Liver (tissue), 9 donors: ENCODE results near the gene GPX7. TPM values are rescaled to one million over a fixed set of nuclear protein-coding genes. Genes with fewer than 3 reads are reported as not detected.

ENCODE experiments used
- DNase-seq: peaks from one replicate; pipeline ENCODE4 v3.0.0-alpha.2; 2017; ENCODE audit warnings: low spot score
- H3K27ac ChIP-seq, 2 donors: one replicate each; pipeline ENCODE4 v1.7.0; 2013; ENCODE audit warnings: inconsistent platforms in 2 of 2, low read length in 2 of 2, control low read depth in 1 of 2, low read depth in 1 of 2, mild to moderate bottlenecking in 1 of 2
- H3K27me3 ChIP-seq, 4 donors: one replicate each; pipeline versions ENCODE4 v1.6.1 to v1.7.0; 2013; ENCODE audit warnings: low read length in 3 of 4, inconsistent platforms in 1 of 4, mild to moderate bottlenecking in 1 of 4, moderate library complexity in 1 of 4; ENCODE audit not compliant: control insufficient read depth in 4 of 4, insufficient read depth in 4 of 4
- H3K36me3 ChIP-seq, 4 donors: one replicate each; pipeline versions ENCODE4 v1.6.1 to v1.7.0; 2013; ENCODE audit warnings: low read length in 3 of 4, mild to moderate bottlenecking in 3 of 4, low read depth in 1 of 4, moderate library complexity in 1 of 4; ENCODE audit not compliant: control insufficient read depth in 4 of 4, insufficient read depth in 3 of 4
- H3K4me1 ChIP-seq, 4 donors: one replicate each; pipeline versions ENCODE4 v1.6.1 to v1.7.0; 2013; ENCODE audit warnings: low read length in 3 of 4, mild to moderate bottlenecking in 3 of 4, moderate library complexity in 1 of 4; ENCODE audit not compliant: control insufficient read depth in 4 of 4, insufficient read depth in 4 of 4
- H3K4me3 ChIP-seq, 3 donors: one replicate each; pipeline versions ENCODE4 v1.6.1 to v1.7.0; 2013; ENCODE audit warnings: low read length in 3 of 3, control low read depth in 1 of 3, low read depth in 1 of 3, mild to moderate bottlenecking in 1 of 3
- H3K9ac ChIP-seq, 2 donors: one replicate each; pipeline ENCODE4 v1.7.0; 2013; ENCODE audit warnings: low read length in 2 of 2, mild to moderate bottlenecking in 2 of 2, moderate library complexity in 2 of 2, control low read depth in 1 of 2, low read depth in 1 of 2
- H3K9me3 ChIP-seq, 4 donors: one replicate each; pipeline versions ENCODE4 v1.6.1 to v1.7.0; 2013; ENCODE audit warnings: low read length in 3 of 4; ENCODE audit not compliant: control insufficient read depth in 4 of 4
- ATF3 ChIP-seq: IDR thresholded peaks from 2 replicates; pipeline ENCODE4 v1.6.1; 2016; ENCODE audit warnings: antibody characterized with exemption
- CTCF ChIP-seq: fragments of 150-350 bp; IDR thresholded peaks from 2 replicates; pipeline ENCODE4 v1.5.1; 2017; ENCODE audit warnings: improper control_type of control experiment, low read depth, low read length; ENCODE audit not compliant: missing input control
- EGR1 ChIP-seq, 2 donors: IDR thresholded peaks; 2 replicates each; pipeline ENCODE4 v1.6.1; 2016 to 2018; ENCODE audit warnings: antibody characterized with exemption in 2 of 2, low read depth in 2 of 2
- FOXA1 ChIP-seq: IDR thresholded peaks from 2 replicates; pipeline ENCODE4 v1.6.1; 2016; ENCODE audit warnings: antibody characterized with exemption
- FOXA2 ChIP-seq: IDR thresholded peaks from 2 replicates; pipeline ENCODE4 v1.6.1; 2016; ENCODE audit warnings: antibody characterized with exemption
- GABPA ChIP-seq, 2 donors: IDR thresholded peaks in 1 of 2; conservative IDR thresholded peaks in 1 of 2; 2 replicates each; pipeline ENCODE4 v1.6.1; 2016; ENCODE audit warnings: antibody characterized with exemption in 2 of 2, mild to moderate bottlenecking in 1 of 2, moderate library complexity in 1 of 2
- HNF4A ChIP-seq, 2 donors: conservative IDR thresholded peaks; 2 replicates each; pipeline ENCODE4 v1.6.1; 2016; ENCODE audit warnings: antibody characterized with exemption in 2 of 2, mild to moderate bottlenecking in 2 of 2
- HNF4G ChIP-seq: IDR thresholded peaks from 2 replicates; pipeline ENCODE4 v1.6.1; 2016; ENCODE audit warnings: antibody characterized with exemption
- JUND ChIP-seq, 2 donors: IDR thresholded peaks; 2 replicates each; pipeline ENCODE4 v1.6.1; 2016; ENCODE audit warnings: antibody characterized with exemption in 2 of 2
- MAX ChIP-seq: IDR thresholded peaks from 2 replicates; pipeline ENCODE4 v1.6.1; 2016; ENCODE audit warnings: antibody characterized with exemption
- NR2F2 ChIP-seq: IDR thresholded peaks from 2 replicates; pipeline ENCODE4 v1.6.1; 2016; ENCODE audit warnings: antibody characterized with exemption
- RAD21 ChIP-seq, 2 donors: IDR thresholded peaks; 2 replicates each; pipeline ENCODE4 v1.6.1; 2016; ENCODE audit warnings: antibody characterized with exemption in 2 of 2, mild to moderate bottlenecking in 2 of 2
- REST ChIP-seq: IDR thresholded peaks from 2 replicates; pipeline ENCODE4 v1.6.1; 2016; ENCODE audit warnings: antibody characterized with exemption, mild to moderate bottlenecking
- RXRA ChIP-seq, 2 donors: IDR thresholded peaks; 2 replicates each; pipeline ENCODE4 v1.6.1; 2017 to 2018; ENCODE audit warnings: antibody characterized with exemption in 2 of 2, mild to moderate bottlenecking in 1 of 2
- SP1 ChIP-seq: IDR thresholded peaks from 2 replicates; pipeline ENCODE4 v1.6.1; 2018; ENCODE audit warnings: antibody characterized with exemption, mild to moderate bottlenecking
- TAF1 ChIP-seq: conservative IDR thresholded peaks from 2 replicates; pipeline ENCODE4 v1.6.1; 2016; ENCODE audit warnings: antibody characterized with exemption, mild to moderate bottlenecking
- YY1 ChIP-seq: IDR thresholded peaks from 2 replicates; pipeline ENCODE4 v1.6.1; 2016; ENCODE audit warnings: antibody characterized with exemption, mild to moderate bottlenecking
- ZBTB33 ChIP-seq: IDR thresholded peaks from 2 replicates; pipeline ENCODE4 v1.6.1; 2016; ENCODE audit warnings: antibody characterized with exemption
- WGBS: extraction: QIAGEN DNeasy Blood & Tissue Kit; methylation state at CpG from one replicate; pipeline ENCODE4 v1.1.7; 2013; 5-methylcytosine and 5-hydroxymethylcytosine counted together
- polyA plus RNA-seq, 2 donors: library from polyadenylated mRNA; stranded (reverse) in 1 of 2; unstranded in 1 of 2; fragments of 200-250 nt in 1 of 2; fragments of >200 nt in 1 of 2; fragmentation: Nextera tagmentation in 1 of 2; extraction: Ambion mirVana in 1 of 2; gene quantifications; one replicate each; pipeline versions ENCODE4 v1.2.1 to v1.2.3, GENCODE V29; 2013 to 2015
- total RNA-seq, 2 donors: library from RNA; depleted of rRNA; stranded (reverse); fragments of >200 nt; gene quantifications; one replicate each; pipeline ENCODE4 v1.2.3, GENCODE V29; 2014
- donor health status: healthy.
- donor health status: healthy.
- donor health status: healthy.
- donor health status: healthy.
- donor health status: healthy.

The GPX7 gene
- total and polyA plus RNA-seq, 4 donors = 3.9 to 33.0 (median 5.8) TPM

GRCh38 chr1:52603630-52604029 is 1.5 kb downstream of the GPX7 start (continued):
- TF ChIP-seq REST (no peak), RXRA (IDR thresholded peaks at IDR 0.05) (no peak), JUND (IDR thresholded peaks at IDR 0.05) (no peak), HNF4A (conservative IDR thresholded peaks at IDR 0.05) (no peak), EGR1 (IDR thresholded peaks at IDR 0.05; ENCODE audit: low read depth in 2 of 2) (no peak), YY1 (no peak), ZBTB33 (no peak), NR2F2 (no peak), GABPA (IDR thresholded peaks at IDR 0.05 in 1 of 2, conservative IDR thresholded peaks at IDR 0.05 in 1 of 2) (no peak), RAD21 (IDR thresholded peaks at IDR 0.05) (no peak), FOXA2 (no peak), SP1 (no peak)

- H3K27ac ChIP-seq = no peak overlapping the region
- peaks cover 0 to 12% (median 0%) of the 10 kb centered on the region in 4 donors for H3K4me1 ChIP-seq
- WGBS = 88% methylated on average over 3 of the region's 3 CpGs
- H3K9me3 ChIP-seq = no peaks in the 10 kb centered on the region
- H3K9ac ChIP-seq = no peak overlapping the region
- no peaks in the 10 kb centered on the region for H3K36me3 ChIP-seq
- no peaks in the 10 kb centered on the region for H3K27me3 ChIP-seq
- TF ChIP-seq RAD21 (IDR thresholded peaks at IDR 0.05) (no peak), CTCF (no peak), HNF4G (no peak), REST (no peak), JUND (IDR thresholded peaks at IDR 0.05) (no peak), SP1 (no peak), MAX (no peak), FOXA2 (no peak), YY1 (no peak), NR2F2 (no peak), ATF3 (no peak), TAF1 (no peak), RXRA (IDR thresholded peaks at IDR 0.05) (no peak), HNF4A (conservative IDR thresholded peaks at IDR 0.05) (no peak), FOXA1 (no peak)
- no peak for DNase-seq
- no peak overlapping the region for H3K4me3 ChIP-seq
Measured at GRCh38 chr1:52604063-52604770, 2.0 kb downstream of the GPX7 start.
